Inflammatory macrophage (primary cell): ENCODE data around the gene SLC35A2.
"Not testable (repeated sequence)": the region's sequence is repeated elsewhere in the genome, so short reads cannot be mapped to it uniquely, and the experiment has no call there.

Experiments used
- DNase-seq, 2 donors: peaks; one replicate each; pipeline ENCODE4 v3.0.0-alpha.2; 2020 to 2022

The SLC35A2 gene

DNA sequence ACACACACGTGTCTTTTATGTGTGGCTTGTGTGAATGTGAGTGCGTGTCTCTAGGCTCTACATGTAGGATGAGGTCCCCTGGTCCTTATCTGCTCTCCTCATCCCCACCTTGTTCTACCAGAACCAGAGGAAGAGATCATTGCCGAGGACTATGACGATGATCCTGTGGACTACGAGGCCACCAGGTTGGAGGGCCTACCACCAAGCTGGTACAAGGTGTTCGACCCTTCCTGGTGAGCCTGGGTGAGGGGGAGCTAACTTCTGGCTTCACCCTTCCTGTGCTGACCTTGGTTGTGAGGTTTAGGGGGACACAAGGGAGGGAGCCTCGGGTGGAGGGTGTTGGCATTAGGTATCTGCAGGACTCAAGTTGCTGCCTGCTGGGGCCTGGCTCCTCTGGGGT, 10.4 kb downstream of the SLC35A2 start:
- no peak for DNase-seq

DNA sequence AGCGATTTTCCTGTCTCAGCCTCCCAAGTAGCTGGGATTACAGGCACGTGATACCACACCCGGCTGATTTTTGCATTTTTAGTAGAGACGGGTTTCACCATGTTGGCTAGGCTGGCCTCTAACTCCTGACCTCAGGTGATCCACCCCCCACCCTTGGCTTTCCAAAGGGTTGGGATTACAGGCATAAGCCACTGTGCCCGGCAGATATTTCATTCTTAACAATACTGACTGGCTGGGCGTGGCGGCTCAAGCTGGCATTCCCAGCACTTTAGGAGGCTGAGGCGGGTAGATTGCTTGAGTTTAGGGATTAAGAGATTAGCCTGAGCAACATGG, 12.4 kb downstream of the SLC35A2 start:
- DNase-seq = no peak

DNA sequence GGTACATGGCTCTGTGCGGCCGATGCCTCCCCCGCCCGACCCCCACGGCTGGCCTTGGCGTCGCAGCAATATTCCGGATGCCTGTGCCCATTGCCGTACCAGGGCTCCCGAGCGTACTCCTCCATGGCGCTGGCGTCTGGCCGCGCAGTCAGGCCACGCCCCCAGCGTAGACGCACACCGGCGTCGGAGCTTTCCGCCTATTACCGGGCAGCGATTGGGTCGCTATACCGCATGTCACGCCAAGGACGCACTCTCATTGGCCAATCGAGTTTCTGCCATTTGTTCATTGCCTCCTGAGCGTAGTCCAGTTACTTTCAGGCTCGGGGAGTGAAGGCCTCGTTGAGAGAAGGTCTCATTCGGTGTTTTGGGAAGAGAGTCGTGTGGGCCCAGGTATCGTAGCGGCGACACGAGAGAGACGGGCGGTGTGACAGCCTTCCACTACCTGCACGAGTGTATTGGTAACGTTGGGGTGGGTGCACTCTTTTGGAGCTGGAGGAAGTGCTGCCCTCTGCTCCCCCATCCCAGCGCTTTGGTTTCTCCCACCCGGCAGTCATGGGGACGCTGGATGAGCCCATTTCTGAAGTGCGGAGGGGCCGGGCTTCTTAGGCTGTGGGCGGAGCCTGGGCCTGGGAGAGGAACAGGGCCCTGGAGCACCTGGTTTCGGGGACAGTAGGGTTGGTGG, 13.7 kb downstream of the SLC35A2 start, which contains the start of the genes PQBP1 and TIMM17B:
TSS of gene PQBP1 (plus strand) at position 306 of the 682 bp plus-strand sequence. CDS start 580 bp downstream, outside the sequence.
TSS of gene TIMM17B (minus strand) at position 144 of the 682 bp plus-strand sequence. CDS start at position 125, 19 bp downstream.
- DNase-seq = peak; percentile 95

DNA sequence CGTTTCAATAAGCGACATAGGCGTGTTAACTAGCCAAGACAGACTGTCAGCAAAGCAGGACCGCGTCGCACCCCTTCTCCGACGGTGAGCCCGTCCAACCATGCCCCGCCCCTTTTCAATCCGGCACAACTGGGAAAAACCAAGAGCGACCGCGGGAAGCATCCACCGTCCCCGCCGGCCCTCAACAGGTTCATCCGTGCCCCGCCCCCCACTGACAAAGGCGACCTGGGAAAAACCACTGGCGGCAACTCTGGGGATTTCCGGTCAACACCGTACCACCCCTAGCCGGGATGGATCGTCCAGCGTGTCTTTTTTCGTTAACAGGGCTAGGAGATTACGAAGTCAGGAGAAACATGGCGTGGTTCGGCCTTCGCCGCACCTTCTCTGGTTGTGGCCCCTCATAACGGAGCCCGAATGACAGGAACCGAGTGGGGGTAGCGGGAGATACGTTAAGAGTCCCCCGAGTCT, 14.3 kb downstream of the SLC35A2 start:
- peak; percentile 61 to 73 for DNase-seq

DNA sequence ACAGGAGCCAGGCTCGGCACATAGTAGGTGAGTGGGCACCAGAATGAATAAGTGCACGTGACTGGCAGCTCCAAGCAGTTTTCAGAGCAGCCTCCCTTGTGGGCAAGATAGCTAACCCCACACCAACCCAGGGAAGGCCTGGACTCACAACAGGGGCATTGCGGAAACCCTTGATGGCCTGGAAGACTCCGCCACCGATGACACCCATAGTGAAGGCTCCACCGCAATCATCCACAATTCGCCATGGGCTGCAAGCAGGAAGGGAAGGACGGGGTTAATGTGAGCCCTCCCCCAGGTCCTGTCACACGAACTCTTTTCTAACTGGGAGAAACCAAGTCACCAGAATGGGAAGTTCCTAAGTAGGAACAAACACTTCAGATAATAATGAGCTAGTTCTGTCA, 14.8 kb downstream of the SLC35A2 start:
- DNase-seq = peak; percentile 6 to 37

DNA sequence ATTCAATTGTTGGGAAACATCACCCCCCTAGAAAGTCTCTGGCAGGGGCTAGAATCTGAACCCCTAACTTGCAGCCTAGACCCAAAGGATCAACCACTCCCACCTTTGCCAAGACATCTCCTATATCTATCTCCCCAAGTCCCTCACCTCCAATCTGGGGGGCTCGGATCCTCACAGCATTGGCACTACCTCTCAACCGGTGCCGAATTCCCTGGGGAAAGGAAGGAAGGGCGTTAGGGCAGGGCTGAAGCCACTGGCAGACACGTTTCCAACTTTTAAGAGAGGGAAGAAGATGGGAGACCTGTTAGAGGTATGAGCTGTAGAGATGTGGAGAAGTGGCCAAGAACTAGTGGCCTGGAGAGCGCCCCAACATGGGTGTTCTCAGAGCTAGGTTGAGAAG, 16.6 kb downstream of the SLC35A2 start:
- no peak for DNase-seq

DNA sequence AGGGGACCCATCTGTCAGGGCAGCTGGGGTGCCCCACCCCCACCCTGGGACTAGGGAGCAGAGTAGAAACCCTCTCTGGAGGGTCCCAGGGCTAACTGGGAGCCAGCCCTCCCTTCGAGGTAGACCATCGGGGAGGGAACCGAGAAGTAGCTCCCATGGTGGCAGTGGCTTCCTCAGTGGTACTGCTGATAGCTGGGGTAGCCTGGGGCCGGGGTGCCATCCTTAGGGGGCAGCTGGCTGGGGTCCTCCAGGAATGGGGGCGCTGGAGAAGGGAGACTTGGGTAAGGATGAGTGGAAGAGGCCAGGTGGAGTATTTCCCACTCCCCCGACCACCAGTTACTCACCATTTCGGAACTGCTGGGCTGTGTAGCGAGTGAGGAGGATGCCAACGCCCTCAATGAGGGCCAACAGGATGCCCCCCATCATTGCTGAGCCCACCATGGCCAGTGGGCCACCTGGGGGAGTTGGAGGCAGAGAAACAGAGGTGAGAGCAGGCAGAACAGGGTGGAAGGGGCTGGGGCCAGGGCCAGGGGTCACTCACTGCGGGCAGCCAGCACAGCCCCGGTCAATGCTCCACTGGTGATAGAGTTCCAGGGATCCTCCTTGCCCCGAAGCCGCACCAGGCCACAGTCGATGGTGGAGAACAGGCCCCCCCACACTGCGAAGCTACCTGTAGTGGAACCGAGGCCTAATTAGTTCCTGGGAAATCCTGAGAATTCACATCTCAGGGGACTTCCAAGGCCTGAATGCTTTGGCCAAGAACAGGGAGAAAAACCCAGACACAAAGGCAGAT, 17.7 kb downstream of the SLC35A2 start:
- no peak for DNase-seq

DNA sequence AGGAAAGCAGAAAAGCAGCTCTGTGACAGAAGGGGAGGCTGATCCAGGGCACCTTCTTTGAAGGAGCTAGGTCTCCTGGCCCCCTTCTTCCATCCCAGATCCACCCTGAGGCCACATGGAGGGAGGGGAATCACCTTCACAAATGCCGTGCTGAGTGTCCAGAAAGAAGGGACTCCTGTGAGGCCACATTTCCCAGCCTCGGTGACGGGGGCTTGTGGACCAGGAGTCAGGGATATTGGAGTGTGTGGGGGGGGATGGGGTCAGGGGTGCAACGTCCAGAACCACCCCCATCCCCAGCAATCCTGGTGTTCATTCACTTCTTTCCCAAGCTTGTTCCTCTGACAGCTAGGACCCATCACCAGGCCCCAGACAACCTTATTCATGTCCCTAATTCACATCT, 18.6 kb downstream of the SLC35A2 start:
- DNase-seq = no peak

DNA sequence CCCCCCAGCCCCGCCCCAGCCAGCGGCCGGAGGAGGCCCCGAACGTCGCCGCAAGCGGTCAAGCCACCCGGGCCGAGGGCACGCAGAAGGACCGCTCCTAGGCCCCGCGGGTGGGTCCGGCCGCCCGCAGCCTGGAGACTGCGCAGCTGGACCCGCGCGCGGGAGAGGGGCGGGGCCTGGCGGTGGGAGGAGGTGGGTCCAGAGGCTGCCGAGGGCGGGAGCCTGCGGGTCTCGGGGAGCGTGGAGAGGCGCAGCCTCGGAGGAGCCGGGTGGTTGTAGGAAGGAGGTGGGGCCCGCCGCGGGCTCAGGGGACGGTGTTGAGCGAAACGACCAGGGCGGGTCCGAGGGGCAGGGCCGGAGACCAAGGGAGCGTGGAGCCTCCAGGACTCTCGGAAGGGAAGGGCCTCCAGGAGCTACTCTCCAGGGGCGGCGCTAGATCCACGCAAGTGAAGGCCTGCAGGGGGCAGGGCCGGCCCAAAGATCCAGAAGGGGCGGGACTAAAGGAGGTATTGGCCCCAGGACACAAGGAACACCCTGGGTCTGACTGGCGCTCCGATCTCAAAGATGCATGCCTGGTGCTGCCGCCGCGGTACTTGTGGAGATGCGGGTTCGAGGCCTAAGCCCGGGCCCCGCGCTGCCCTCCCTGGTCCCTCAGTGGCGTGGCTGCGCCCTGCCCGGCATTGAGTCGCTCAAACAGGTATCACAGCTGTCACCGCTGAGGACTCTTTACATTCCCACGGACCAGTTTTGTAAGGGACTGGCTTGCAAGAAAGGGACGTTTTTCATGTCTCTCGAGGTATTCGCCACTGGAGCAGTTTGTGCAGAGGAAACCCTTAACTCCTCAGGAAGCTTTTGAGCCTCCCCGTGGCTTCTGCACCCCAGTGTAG, 19.8 kb downstream of the SLC35A2 start:
- DNase-seq = peak; percentile 80 to 81

DNA sequence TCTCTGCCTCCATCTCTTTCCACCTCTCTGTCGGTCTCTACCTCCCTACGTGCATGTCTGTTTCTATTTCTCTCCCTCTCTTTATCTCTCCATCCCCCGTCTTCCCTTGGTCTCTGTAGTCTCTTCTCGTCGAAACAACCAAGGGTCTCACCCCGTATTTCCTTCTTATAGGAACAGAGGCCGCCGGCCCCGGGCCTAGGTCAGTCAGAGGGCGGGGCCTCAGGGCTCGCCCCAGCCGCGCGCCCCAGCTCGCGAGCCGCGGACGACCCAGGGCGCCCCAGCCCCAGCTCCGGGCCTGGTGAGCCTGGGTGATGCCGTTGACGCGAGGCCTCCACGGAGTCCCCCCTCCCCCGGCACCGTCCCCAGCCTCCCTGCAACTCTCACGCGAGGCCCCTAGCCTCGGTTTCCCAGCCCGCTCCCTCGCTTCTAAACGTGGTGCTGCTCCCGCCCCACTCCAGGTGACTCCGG, 20.5 kb downstream of the SLC35A2 start:
- DNase-seq = no peak

DNA sequence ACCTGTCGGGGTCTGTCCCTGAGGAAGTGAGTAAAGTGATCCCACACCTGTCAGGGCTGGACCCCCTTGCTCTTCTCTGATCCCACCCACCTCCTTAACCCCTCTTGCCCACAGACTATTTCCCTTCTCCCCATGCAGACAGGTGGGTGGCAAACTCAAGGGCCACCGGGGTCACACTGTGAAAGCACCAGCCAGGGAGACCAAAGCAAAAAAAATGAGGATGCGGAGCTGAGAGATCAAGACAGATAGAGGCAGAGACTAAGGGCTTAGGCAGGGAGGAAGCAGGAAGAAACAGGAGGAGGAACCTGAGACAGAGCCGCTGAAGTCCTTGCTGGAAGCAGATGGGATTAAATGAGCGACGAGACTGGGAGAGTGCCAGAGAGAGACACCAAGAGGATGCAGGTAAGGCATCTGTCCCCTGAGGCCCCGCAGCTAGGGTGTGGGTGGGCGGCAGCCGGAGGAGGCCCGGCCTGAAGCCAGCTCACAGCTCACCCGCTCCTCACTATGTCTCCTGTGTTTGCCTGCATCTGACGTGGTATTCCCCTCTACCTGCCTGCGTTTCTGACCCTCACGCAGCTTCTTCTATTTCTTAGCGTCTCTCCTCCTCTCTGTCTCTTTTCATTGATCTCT, 21.0 kb downstream of the SLC35A2 start:
- no peak for DNase-seq

DNA sequence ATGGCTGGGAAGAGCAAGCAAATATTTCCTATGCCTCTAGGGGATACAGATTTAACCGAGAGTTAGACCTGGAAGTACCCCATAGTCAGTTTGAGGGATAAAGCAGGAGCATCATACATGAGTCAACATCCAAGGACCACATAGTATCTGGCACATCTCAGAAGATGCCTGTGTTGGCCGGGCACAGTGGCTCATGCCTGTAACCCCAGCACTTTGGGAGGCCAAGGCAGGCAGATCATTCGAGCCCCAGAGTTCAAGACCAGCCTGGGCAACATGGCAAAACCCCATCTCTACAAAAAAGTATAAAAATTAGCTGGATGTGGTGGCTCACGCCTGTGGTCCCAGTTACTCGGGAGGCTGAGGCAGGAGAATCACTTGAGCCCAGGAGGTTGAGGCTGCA, 24.9 kb downstream of the SLC35A2 start:
- not testable (repeated sequence) for DNase-seq

DNA sequence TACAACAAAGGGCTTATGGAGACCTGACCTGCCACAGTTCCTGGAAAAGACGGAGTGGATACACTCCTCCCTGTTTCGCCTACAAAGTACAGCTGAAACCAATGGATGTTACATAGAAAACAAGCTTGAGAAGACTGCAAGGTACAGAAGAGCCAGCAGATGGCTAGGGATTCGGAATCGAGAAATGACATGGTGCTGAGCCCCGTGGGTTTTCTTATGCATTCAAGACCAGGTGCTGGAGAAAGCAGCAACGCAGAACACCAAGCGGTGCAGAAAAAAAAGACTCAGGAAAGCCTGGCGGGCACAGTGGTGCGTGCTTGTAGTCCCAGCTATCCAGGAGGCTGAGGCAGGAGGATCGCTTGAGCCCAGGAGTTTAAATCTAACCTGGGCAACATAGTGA, 27.7 kb downstream of the SLC35A2 start:
- DNase-seq = no peak

DNA sequence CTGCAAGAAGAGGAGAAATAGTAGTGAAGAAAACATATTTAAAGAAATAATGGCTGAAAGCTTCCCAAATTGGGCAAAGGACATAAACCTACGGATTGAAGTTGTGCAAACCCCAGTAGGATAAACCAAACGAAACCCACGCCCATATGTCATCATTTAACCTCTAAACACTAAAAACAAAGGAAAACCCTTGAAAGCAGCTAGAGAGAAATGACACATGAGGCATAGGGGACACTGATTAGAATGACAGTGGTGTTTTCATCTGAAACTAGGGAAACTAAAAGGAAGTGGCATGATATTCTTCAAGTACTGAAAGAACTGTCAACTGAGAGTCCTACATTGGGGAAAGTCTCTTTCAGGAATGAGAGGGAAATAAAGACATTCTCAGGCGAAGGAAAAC, 34.5 kb downstream of the SLC35A2 start:
- DNase-seq = peak; percentile 63 to 65

DNA sequence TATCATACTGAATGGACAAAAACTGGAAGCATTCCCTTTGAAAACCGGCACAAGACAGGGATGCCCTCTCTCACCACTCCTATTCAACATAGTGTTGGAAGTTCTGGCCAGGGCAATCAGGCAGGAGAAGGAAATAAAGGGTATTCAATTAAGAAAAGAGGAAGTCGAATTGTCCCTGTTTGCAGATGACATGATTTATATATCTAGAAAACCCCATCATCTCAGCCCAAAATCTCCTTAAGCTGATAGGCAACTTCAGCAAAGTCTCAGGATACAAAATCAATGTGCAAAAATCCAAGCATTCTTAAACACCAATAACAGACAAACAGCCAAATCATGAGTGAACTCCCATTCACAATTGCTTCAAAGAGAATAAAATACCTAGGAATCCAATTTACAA, 39.4 kb downstream of the SLC35A2 start:
- DNase-seq = not testable (repeated sequence)

DNA sequence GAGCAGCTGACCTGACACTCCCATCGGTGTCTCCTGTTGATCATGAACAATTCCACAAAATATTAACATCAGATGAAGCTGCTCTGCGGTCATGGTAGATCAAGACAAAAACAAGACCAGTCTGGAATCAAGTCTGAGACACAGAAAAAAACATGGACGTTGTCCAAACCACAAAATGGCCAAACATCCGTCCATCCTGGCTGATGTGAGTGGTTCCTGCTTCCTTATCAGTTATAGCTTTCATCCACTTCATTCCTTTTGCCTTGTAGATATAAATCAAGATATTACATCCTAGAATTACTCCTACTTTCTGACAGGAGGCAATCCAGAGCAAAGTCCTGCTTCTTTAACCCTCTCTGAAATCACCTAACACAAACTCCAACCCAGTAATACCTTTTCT, 47.2 kb downstream of the SLC35A2 start:
- DNase-seq = no peak

DNA sequence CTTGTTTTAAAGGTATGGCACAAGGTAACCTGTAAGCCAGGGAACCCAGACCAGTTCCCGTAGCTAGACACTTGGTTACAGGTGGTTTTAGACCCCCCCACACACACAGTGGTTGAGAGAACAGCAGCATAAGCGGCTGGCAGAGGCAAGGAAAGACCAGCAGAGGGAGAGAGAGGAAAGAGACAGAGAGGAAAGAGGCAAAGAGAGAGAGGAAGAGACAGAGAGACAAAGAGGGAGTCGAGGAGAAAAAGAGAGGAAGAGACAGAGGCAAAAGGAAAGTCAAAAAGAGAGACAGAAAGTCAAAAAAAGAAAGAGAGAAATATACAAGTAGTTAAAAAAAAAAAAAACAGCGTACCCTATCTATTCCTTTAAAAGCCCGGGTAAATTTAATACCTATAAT, 56.5 kb downstream of the SLC35A2 start:
- DNase-seq = no peak

DNA sequence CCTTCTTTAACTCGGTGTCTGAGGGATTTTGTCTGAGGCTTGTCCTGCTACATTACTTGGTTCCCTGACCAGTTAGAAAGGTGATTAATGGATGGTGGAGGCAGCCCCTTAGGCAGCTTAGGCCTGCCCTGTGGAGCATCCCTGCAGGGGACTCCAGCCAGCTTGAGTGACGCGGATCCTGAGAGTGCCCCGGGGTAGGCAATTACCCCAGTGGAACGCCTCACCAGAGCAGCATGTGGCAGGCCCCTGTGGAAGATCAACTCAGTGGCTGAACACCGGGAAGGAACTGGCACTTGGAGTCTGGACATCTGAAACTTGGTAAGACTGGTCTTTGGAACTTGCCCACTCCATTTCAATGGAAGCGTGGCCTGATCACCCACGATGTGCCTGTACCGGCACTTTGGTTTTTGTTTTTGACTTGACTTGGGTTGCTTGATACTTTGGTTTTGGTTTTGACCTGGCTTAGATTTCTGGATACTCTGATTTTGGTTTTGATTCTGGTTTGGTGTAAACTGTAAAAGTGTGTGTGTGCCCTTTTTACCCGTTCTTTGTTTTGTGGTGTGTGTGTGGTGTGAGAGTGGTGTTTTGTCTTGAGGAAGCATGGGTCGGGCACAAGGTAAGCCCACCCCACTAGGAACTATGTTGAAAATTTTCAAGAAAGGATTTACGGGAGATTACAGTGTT, 57.2 kb downstream of the SLC35A2 start:
- not testable (repeated sequence) for DNase-seq

DNA sequence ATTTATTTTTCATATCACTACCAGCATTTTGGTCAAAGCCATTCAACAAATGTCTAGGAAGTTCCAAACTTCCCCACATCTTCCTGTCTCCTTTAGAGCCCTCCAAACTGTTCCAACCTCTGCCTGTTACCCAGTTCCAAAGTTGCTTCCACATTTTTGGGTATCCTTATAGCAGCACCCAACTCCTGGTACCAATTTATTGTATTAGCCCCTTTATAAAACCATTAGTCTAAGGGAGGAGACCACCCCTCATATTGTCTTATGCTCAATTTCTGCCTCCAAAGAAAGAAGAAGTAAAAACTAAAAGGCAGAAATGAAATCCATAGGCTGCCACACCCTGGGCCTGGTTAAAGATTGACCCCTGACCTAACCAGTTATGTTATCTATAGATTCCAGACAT, 58.0 kb downstream of the SLC35A2 start:
- DNase-seq = not testable (repeated sequence)
